ENCODE measurements around the gene COPE. TPM values are rescaled to one million over a fixed set of nuclear protein-coding genes. Genes with fewer than 3 reads are reported as not detected.

COPE gene
- total RNA-seq, 1 donor from 2014 or later: 128 TPM

GRCh38 chr19:18857223-18857622 is 62.0 kb downstream of the COPE start:
- Histone ChIP-seq H3K27me3 (ENCODE audit: low read depth) (no peaks in the 10 kb centered on the region), H3K4me3 (no peak overlapping the region), H3K4me1 (peaks cover 21% of the 10 kb centered on the region), H3K9me3 (replicated peaks) (no peaks in the 10 kb centered on the region), H3K27ac (replicated peaks) (no peak overlapping the region), H3K36me3 (peaks cover 99% of the 10 kb centered on the region)
- DNase-seq: no peak
- intact Hi-C loops (cut with micrococcal nuclease): no loop called here
- no peak for TF ChIP-seq CTCF (IDR thresholded peaks at IDR 0.05; ENCODE audit: borderline replicate concordance)

GRCh38 chr19:18856385-18857126 is 62.6 kb downstream of the COPE start:
- Histone ChIP-seq H3K27me3 (ENCODE audit: low read depth) (no peaks in the 10 kb centered on the region), H3K4me1 (peaks cover 21% of the 10 kb centered on the region), H3K9me3 (replicated peaks) (no peaks in the 10 kb centered on the region), H3K4me3 (no peak overlapping the region), H3K27ac (replicated peaks) (no peak overlapping the region), H3K36me3 (peaks cover 99% of the 10 kb centered on the region)
- no peak for TF ChIP-seq CTCF (IDR thresholded peaks at IDR 0.05; ENCODE audit: borderline replicate concordance)
- intact Hi-C loops (cut with micrococcal nuclease): no loop called here
- no peak for DNase-seq

GRCh38 chr19:18855647-18856384 is 63.4 kb downstream of the COPE start:
- Histone ChIP-seq H3K9me3 (replicated peaks) (no peaks in the 10 kb centered on the region), H3K4me3 (no peak overlapping the region), H3K27me3 (ENCODE audit: low read depth) (no peaks in the 10 kb centered on the region), H3K36me3 (peaks cover 99% of the 10 kb centered on the region), H3K27ac (replicated peaks) (no peak overlapping the region), H3K4me1 (peaks cover 27% of the 10 kb centered on the region)
- TF ChIP-seq CTCF (IDR thresholded peaks at IDR 0.05; ENCODE audit: borderline replicate concordance): no peak
- intact Hi-C loops (cut with micrococcal nuclease): no loop called here
- no peak for DNase-seq

- no peak for DNase-seq
- intact Hi-C loops (cut with micrococcal nuclease): no loop called here
- peaks cover 27% of the 10 kb centered on the region for H3K4me1 ChIP-seq
- no peak for TF ChIP-seq CTCF (IDR thresholded peaks at IDR 0.05; ENCODE audit: borderline replicate concordance)
- H3K9me3 ChIP-seq (replicated peaks): no peaks in the 10 kb centered on the region
- no peak overlapping the region for H3K4me3 ChIP-seq
- H3K36me3 ChIP-seq: peaks cover 99% of the 10 kb centered on the region
- no peaks in the 10 kb centered on the region for H3K27me3 ChIP-seq (ENCODE audit: low read depth)
- H3K27ac ChIP-seq (replicated peaks): no peak overlapping the region
Observed at GRCh38 chr19:18854982-18855381, 64.2 kb downstream of the COPE start.

- H3K36me3 ChIP-seq: peaks cover 89% of the 10 kb centered on the region
- peaks cover 27% of the 10 kb centered on the region for H3K4me1 ChIP-seq
- intact Hi-C loops (cut with micrococcal nuclease): no loop called here
- DNase-seq: no peak
- H3K4me3 ChIP-seq: no peak overlapping the region
- H3K9me3 ChIP-seq (replicated peaks): no peaks in the 10 kb centered on the region
- no peak overlapping the region for H3K27ac ChIP-seq (replicated peaks)
- no peaks in the 10 kb centered on the region for H3K27me3 ChIP-seq (ENCODE audit: low read depth)
- no peak for TF ChIP-seq CTCF (IDR thresholded peaks at IDR 0.05; ENCODE audit: borderline replicate concordance)
Observed at GRCh38 chr19:18853755-18854427, 65.3 kb downstream of the COPE start.
